GM12878 (cell line): ENCODE results near the gene TMEM109. TPM values are rescaled to one million over a fixed set of nuclear protein-coding genes. Genes with fewer than 3 reads are reported as not detected.

Source experiments
- BMI1 ChIP-seq: fragments of 450-650 bp; IDR thresholded peaks from 2 replicates; pipeline ENCODE4 v1.6.1; 2016; ENCODE audit warnings: mild to moderate bottlenecking, moderate library complexity, borderline replicate concordance
- CBX5 ChIP-seq: sonication (generic); IDR thresholded peaks from 2 replicates; pipeline ENCODE4 v1.6.1; 2016; ENCODE audit warnings: low read depth, moderate library complexity, mild to moderate bottlenecking, inconsistent platforms
- DPF2 ChIP-seq: fragments of 450-650 bp; IDR thresholded peaks from 2 replicates; pipeline ENCODE4 v1.6.1; 2017; ENCODE audit warnings: mild to moderate bottlenecking
- EZH2 ChIP-seq: IDR thresholded peaks from 2 replicates; pipeline ENCODE4 v1.6.1; 2012; ENCODE audit warnings: low read depth, mild to moderate bottlenecking, control low read depth, inconsistent platforms, low read length, borderline replicate concordance; ENCODE audit not compliant: control insufficient read depth
- HCFC1 ChIP-seq: fragments of 150-350 bp; IDR thresholded peaks from 2 replicates; pipeline ENCODE4 v1.6.1; 2014; ENCODE audit warnings: low read length
- KAT2A ChIP-seq: conservative IDR thresholded peaks from 2 replicates; pipeline ENCODE4 v1.6.1; 2011; ENCODE audit warnings: low read depth, low read length; ENCODE audit not compliant: control insufficient read depth
- LARP7 ChIP-seq: fragments of 450-650 bp; IDR thresholded peaks from 2 replicates; pipeline ENCODE4 v1.6.1; 2017; ENCODE audit warnings: mild to moderate bottlenecking
- PRDM15 ChIP-seq: fragments of 450-650 bp; formaldehyde crosslinking; IDR thresholded peaks from 2 replicates; pipeline ENCODE4 v1.4.0; 2020; ENCODE audit warnings: mild to moderate bottlenecking, moderate library complexity
- SIX5 ChIP-seq: IDR thresholded peaks from 2 replicates; pipeline ENCODE4 v1.6.1; 2011; ENCODE audit warnings: mild to moderate bottlenecking, low read depth, low read length, moderate library complexity; ENCODE audit not compliant: severe bottlenecking
- SMAD5 ChIP-seq: IDR thresholded peaks from 2 replicates; pipeline ENCODE4 v1.6.1; 2016; ENCODE audit warnings: antibody characterized with exemption, low read depth
- ZBTB33 ChIP-seq: fragments of 450-650 bp; IDR thresholded peaks from 2 replicates; pipeline ENCODE4 v1.6.1; 2017; ENCODE audit warnings: mild to moderate bottlenecking
- polyA plus RNA-seq, 11 experiments: library from polyadenylated mRNA; depleted of rRNA in 4 of 11; unstranded in 6 of 11; stranded (reverse) in 5 of 11; fragments of >200 nt; fragmentation: Nextera tagmentation in 4 of 11; fragmentation: Illumina TruSeq in 1 of 11; extraction: Ambion mirVana in 4 of 11; extraction: Trizol in 1 of 11; gene quantifications; 1 replicate in 1 of 11; 2 replicates in 10 of 11; pipeline versions ENCODE4 v1.2.1 to v1.2.3, GENCODE V29; 2011 to 2016; ENCODE audit warnings: inconsistent platforms in 2 of 11, missing spikeins in 2 of 11, low read depth in 1 of 11
- total RNA-seq, 4 experiments: library from RNA; depleted of rRNA in 3 of 4; stranded (reverse); fragments of >200 nt in 3 of 4; fragmentation: Illumina TruSeq in 1 of 4; extraction: Trizol in 1 of 4; gene quantifications; 2 replicates each; pipeline versions ENCODE4 v1.2.1 to v1.2.3, GENCODE V29; 2013 to 2021
- TF ChIP-seq, protein P1 (sequence below): fragments of 450-650 bp; IDR thresholded peaks from 2 replicates; pipeline ENCODE4 v1.6.1; 2017; ENCODE audit warnings: mild to moderate bottlenecking, moderate library complexity
- TF ChIP-seq, protein P2 (sequence below): fragments of 450-650 bp; IDR thresholded peaks from 2 replicates; pipeline ENCODE4 v1.6.1; 2018; ENCODE audit warnings: borderline replicate concordance, mild to moderate bottlenecking; ENCODE audit not compliant: partially characterized antibody
- TF ChIP-seq, protein P3 (sequence below): IDR thresholded peaks from 2 replicates; pipeline ENCODE4 v1.6.1; 2011; ENCODE audit warnings: borderline replicate concordance, low read depth, mild to moderate bottlenecking, moderate library complexity, low read length; ENCODE audit not compliant: insufficient read depth, poor library complexity, severe bottlenecking

TMEM109 gene
- total and polyA plus RNA-seq, 10 of the 15 experiments (the other 5 are each of a cell fraction or from before 2014, with no cell fraction given) = 21.9 to 199 (median 85.2) TPM

- TF ChIP-seq ZBTB33 (no peak), HCFC1 (peak; percentile 86), SMAD5 (peak; percentile 81; the same call in 1 of the 2 replicates), BMI1 (no peak), PRDM15 (no peak), CBX5 (no peak), LARP7 (peak; percentile 89; the same call in 1 of the 2 replicates), KAT2A (no peak), DPF2 (peak; percentile 61), SIX5 (peak; percentile 77), EZH2 (no peak)
- TF ChIP-seq, protein P1, sequence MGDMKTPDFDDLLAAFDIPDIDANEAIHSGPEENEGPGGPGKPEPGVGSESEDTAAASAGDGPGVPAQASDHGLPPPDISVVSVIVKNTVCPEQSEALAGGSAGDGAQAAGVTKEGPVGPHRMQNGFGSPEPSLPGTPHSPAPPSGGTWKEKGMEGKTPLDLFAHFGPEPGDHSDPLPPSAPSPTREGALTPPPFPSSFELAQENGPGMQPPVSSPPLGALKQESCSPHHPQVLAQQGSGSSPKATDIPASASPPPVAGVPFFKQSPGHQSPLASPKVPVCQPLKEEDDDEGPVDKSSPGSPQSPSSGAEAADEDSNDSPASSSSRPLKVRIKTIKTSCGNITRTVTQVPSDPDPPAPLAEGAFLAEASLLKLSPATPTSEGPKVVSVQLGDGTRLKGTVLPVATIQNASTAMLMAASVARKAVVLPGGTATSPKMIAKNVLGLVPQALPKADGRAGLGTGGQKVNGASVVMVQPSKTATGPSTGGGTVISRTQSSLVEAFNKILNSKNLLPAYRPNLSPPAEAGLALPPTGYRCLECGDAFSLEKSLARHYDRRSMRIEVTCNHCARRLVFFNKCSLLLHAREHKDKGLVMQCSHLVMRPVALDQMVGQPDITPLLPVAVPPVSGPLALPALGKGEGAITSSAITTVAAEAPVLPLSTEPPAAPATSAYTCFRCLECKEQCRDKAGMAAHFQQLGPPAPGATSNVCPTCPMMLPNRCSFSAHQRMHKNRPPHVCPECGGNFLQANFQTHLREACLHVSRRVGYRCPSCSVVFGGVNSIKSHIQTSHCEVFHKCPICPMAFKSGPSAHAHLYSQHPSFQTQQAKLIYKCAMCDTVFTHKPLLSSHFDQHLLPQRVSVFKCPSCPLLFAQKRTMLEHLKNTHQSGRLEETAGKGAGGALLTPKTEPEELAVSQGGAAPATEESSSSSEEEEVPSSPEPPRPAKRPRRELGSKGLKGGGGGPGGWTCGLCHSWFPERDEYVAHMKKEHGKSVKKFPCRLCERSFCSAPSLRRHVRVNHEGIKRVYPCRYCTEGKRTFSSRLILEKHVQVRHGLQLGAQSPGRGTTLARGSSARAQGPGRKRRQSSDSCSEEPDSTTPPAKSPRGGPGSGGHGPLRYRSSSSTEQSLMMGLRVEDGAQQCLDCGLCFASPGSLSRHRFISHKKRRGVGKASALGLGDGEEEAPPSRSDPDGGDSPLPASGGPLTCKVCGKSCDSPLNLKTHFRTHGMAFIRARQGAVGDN = peak; percentile 46; the same call in 1 of the 2 replicates
- TF ChIP-seq, protein P2, sequence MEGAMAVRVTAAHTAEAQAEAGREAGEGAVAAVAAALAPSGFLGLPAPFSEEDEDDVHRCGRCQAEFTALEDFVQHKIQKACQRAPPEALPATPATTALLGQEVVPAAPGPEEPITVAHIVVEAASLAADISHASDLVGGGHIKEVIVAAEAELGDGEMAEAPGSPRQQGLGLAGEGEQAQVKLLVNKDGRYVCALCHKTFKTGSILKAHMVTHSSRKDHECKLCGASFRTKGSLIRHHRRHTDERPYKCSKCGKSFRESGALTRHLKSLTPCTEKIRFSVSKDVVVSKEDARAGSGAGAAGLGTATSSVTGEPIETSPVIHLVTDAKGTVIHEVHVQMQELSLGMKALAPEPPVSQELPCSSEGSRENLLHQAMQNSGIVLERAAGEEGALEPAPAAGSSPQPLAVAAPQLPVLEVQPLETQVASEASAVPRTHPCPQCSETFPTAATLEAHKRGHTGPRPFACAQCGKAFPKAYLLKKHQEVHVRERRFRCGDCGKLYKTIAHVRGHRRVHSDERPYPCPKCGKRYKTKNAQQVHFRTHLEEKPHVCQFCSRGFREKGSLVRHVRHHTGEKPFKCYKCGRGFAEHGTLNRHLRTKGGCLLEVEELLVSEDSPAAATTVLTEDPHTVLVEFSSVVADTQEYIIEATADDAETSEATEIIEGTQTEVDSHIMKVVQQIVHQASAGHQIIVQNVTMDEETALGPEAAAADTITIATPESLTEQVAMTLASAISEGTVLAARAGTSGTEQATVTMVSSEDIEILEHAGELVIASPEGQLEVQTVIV = no peak
- TF ChIP-seq, protein P3, sequence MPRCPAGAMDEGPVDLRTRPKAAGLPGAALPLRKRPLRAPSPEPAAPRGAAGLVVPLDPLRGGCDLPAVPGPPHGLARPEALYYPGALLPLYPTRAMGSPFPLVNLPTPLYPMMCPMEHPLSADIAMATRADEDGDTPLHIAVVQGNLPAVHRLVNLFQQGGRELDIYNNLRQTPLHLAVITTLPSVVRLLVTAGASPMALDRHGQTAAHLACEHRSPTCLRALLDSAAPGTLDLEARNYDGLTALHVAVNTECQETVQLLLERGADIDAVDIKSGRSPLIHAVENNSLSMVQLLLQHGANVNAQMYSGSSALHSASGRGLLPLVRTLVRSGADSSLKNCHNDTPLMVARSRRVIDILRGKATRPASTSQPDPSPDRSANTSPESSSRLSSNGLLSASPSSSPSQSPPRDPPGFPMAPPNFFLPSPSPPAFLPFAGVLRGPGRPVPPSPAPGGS = no peak
These were observed 7.6 kb upstream of the TMEM109 start, which contains the start of gene PRPF19 (continued) for GRCh38 chr11:60906132-60906972.
